ENCODE measurements around the gene SMIM3.
"Not testable (repeated sequence)": the region's sequence is repeated elsewhere in the genome, so short reads cannot be mapped to it uniquely, and the experiment has no call there.

Gene SMIM3

GRCh38 chr5:150801117-150801927, 22.8 kb downstream of the SMIM3 start:
- no peak for DNase-seq

- DNase-seq = no peak
These were observed 25.8 kb downstream of the SMIM3 start for GRCh38 chr5:150804388-150804787.

GRCh38 chr5:150809363-150809762, 30.8 kb downstream of the SMIM3 start:
- DNase-seq = no peak

GRCh38 chr5:150815010-150815409, 36.5 kb downstream of the SMIM3 start:
- DNase-seq = no peak

GRCh38 chr5:150816946-150817345, 38.4 kb downstream of the SMIM3 start:
- DNase-seq = no peak

GRCh38 chr5:150829744-150830143, 51.2 kb downstream of the SMIM3 start:
- DNase-seq = no peak

- DNase-seq = not testable (repeated sequence)
These were observed 53.3 kb downstream of the SMIM3 start for GRCh38 chr5:150831821-150832220.

- DNase-seq = no peak
These were observed 57.5 kb downstream of the SMIM3 start for GRCh38 chr5:150836064-150836463.

- no peak for DNase-seq
These were observed 58.1 kb downstream of the SMIM3 start for GRCh38 chr5:150836703-150837102.

GRCh38 chr5:150845185-150845859, 66.8 kb downstream of the SMIM3 start:
- not testable (repeated sequence) for DNase-seq

GRCh38 chr5:150846308-150846653, 67.7 kb downstream of the SMIM3 start, which contains the start of gene IRGM:
Gene IRGM, plus strand, starts transcription at chr5:150846521. Its CDS starts 1,603 bp downstream, at chr5:150848124.
- not testable (repeated sequence) for DNase-seq
